Tibial nerve (tissue), 4 donors: Measurements from ENCODE around the gene DSN1.

Experiments
- CTCF ChIP-seq, 5 experiments: fragments of 200-600 bp in 3 of 5; fragments of 450-650 bp in 2 of 5; sonication (generic) in 3 of 5; IDR thresholded peaks; one replicate each; pipeline ENCODE4 v1.5.1; 2016 to 2019; ENCODE audit warnings: antibody characterized with exemption in 5 of 5, mild to moderate bottlenecking in 3 of 5, moderate library complexity in 2 of 5
- EP300 ChIP-seq, 2 donors: sonication (generic); formaldehyde crosslinking; IDR thresholded peaks; one replicate each; pipeline ENCODE4 v1.6.1; 2017; ENCODE audit warnings: antibody characterized with exemption in 2 of 2, mild to moderate bottlenecking in 1 of 2
- POLR2A ChIP-seq, 2 donors: fragments of 450-650 bp; IDR thresholded peaks; one replicate each; pipeline ENCODE4 v1.6.1; 2017; ENCODE audit warnings: antibody characterized with exemption in 2 of 2, mild to moderate bottlenecking in 2 of 2, moderate library complexity in 2 of 2

- TF ChIP-seq CTCF (IDR thresholded peaks at IDR 0.05), result no peak
- TF ChIP-seq POLR2A (IDR thresholded peaks at IDR 0.05), result no peak
- no peak for TF ChIP-seq EP300 (IDR thresholded peaks at IDR 0.05)
Observed at GRCh38 chr20:36800410-36800809, 26.8 kb upstream of the DSN1 start.
